ENCODE data around the gene PSMD5. TPM values are rescaled to one million over a fixed set of nuclear protein-coding genes. Genes with fewer than 3 reads are reported as not detected.

PSMD5 gene
- total and polyA plus RNA-seq, 2 donors from 2014 or later: 17.1 to 38.3 TPM

DNA sequence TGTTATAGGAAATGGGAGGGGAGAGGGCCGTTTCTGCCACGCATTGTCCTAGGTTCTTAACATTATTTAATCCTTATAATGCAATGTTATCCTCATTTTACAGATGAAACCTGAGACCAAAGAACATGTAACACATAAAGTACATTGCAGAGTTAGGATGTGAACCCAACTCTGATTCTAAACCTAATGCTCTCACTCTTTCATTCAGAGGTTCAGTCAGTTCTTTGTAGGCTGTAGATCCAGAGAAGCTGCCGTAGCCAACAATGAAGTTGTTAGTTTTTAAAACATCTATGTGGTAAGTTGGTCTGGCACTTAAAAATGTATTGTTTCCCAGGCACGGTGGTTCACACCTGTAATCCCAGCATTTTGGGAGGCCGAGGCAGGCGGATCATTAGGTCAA lies 10.5 kb upstream of the PSMD5 start:
- intact Hi-C loops (cut with DNase I): no loop called here
- FAIRE-seq: no peak
- no peaks in the 10 kb centered on the region for H3K4me1 ChIP-seq (ENCODE audit: control insufficient read depth in 2 of 3, insufficient read depth in 2 of 3, low read depth in 1 of 3, low read length in 3 of 3)
- DNase-seq: no peak
- TF ChIP-seq CTCF (IDR thresholded peaks at IDR 0.05; ENCODE audit: borderline replicate concordance, extremely low read depth, insufficient read depth): no peak
- H3K9ac ChIP-seq (ENCODE audit: low read length in 3 of 3): no peak overlapping the region
- no peaks in the 10 kb centered on the region for H3K9me3 ChIP-seq (ENCODE audit: control insufficient read depth in 2 of 3, insufficient read depth in 1 of 3, low read length in 3 of 3)
- H3K27me3 ChIP-seq (ENCODE audit: control insufficient read depth, insufficient read depth, low read length): no peaks in the 10 kb centered on the region
- peaks cover 0 to 2% (median 0%) of the 10 kb centered on the region in 3 donors for H3K36me3 ChIP-seq (ENCODE audit: control insufficient read depth in 2 of 3, insufficient read depth in 3 of 3, low read length in 3 of 3)
- H3K4me3 ChIP-seq (ENCODE audit: low read length in 3 of 3): no peak overlapping the region
- H3K27ac ChIP-seq (ENCODE audit: low read depth in 2 of 2, low read length in 2 of 2): no peak overlapping the region

GRCh38 chr9:120852240-120853010 lies 9.7 kb upstream of the PSMD5 start:
- no peak for TF ChIP-seq CTCF (IDR thresholded peaks at IDR 0.05; ENCODE audit: borderline replicate concordance, extremely low read depth, insufficient read depth)
- no peaks in the 10 kb centered on the region for H3K27me3 ChIP-seq (ENCODE audit: control insufficient read depth, insufficient read depth, low read length)
- H3K9me3 ChIP-seq (ENCODE audit: control insufficient read depth in 2 of 3, insufficient read depth in 1 of 3, low read length in 3 of 3): no peaks in the 10 kb centered on the region
- H3K4me1 ChIP-seq (ENCODE audit: control insufficient read depth in 2 of 3, insufficient read depth in 2 of 3, low read depth in 1 of 3, low read length in 3 of 3): no peaks in the 10 kb centered on the region
- FAIRE-seq (no peak), DNase-seq (peak in 3 of 5 donors; percentile 66 to 83 (median 78))
- H3K27ac ChIP-seq (ENCODE audit: low read depth in 2 of 2, low read length in 2 of 2): no peak overlapping the region
- H3K36me3 ChIP-seq (ENCODE audit: control insufficient read depth in 2 of 3, insufficient read depth in 3 of 3, low read length in 3 of 3): peaks cover 0 to 5% (median 2%) of the 10 kb centered on the region in 3 donors
- H3K4me3 ChIP-seq (ENCODE audit: low read length in 3 of 3): no peak overlapping the region
- H3K9ac ChIP-seq (ENCODE audit: low read length in 3 of 3): no peak overlapping the region
- intact Hi-C loops (cut with DNase I): no loop called here

DNA sequence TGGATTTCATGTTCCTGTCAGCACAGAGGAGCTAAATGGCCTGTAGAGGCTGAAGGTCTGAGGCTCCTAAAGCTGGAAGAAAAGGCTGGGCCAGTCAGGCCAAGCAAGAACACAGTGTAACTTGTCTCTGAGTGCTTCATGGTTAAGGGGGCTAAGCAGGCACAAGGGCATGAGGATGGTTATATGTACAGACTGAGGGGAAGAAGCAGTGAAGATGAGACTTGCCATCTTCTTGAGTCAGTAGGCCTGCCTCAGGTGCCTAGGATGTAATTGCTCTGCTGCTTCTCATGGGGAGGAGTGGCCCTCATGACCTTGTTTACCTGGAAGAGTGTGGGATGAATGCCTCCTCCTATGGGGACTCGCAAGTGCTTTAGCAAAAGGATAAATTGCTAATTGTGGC lies 8.7 kb upstream of the PSMD5 start:
- no peak for TF ChIP-seq CTCF (IDR thresholded peaks at IDR 0.05; ENCODE audit: borderline replicate concordance, extremely low read depth, insufficient read depth)
- intact Hi-C loops (cut with DNase I): no loop called here
- H3K9ac ChIP-seq (ENCODE audit: low read length in 3 of 3): no peak overlapping the region
- H3K36me3 ChIP-seq (ENCODE audit: control insufficient read depth in 2 of 3, insufficient read depth in 3 of 3, low read length in 3 of 3): peaks cover 0 to 6% (median 2%) of the 10 kb centered on the region in 3 donors
- DNase-seq (no peak), FAIRE-seq (no peak)
- H3K4me1 ChIP-seq (ENCODE audit: control insufficient read depth in 2 of 3, insufficient read depth in 2 of 3, low read depth in 1 of 3, low read length in 3 of 3): no peaks in the 10 kb centered on the region
- H3K27ac ChIP-seq (ENCODE audit: low read depth in 2 of 2, low read length in 2 of 2): no peak overlapping the region
- H3K9me3 ChIP-seq (ENCODE audit: control insufficient read depth in 2 of 3, insufficient read depth in 1 of 3, low read length in 3 of 3): no peaks in the 10 kb centered on the region
- no peak overlapping the region for H3K4me3 ChIP-seq (ENCODE audit: low read length in 3 of 3)
- H3K27me3 ChIP-seq (ENCODE audit: control insufficient read depth, insufficient read depth, low read length): no peaks in the 10 kb centered on the region

All from kidney (tissue), 14 donors.